Measurements from ENCODE around the gene DUSP10.

- no peak for TF ChIP-seq GATA2 (IDR thresholded peaks at IDR 0.05; ENCODE audit: low read depth, low read length)
- TF ChIP-seq GATA3 (IDR thresholded peaks at IDR 0.05; ENCODE audit: low read depth, low read length) = no peak
Measured at GRCh38 chr1:221781102-221781755, 39.3 kb upstream of the DUSP10 start.

All from SH-SY5Y (cell line).